Kidney capillary endothelial cell (primary cell): ENCODE measurements around the gene PLK4.
"Not testable (repeated sequence)": the region's sequence is repeated elsewhere in the genome, so short reads cannot be mapped to it uniquely, and the experiment has no call there.

Experiments
- DNase-seq: peaks from one replicate; pipeline ENCODE4 v3.0.0-alpha.2; 2018; ENCODE audit warnings: low spot score

PLK4 gene

GRCh38 chr4:127916512-127916911 is 35.8 kb downstream of the PLK4 start:
- no peak for DNase-seq

GRCh38 chr4:127917151-127917550 is 36.5 kb downstream of the PLK4 start:
- no peak for DNase-seq

DNA sequence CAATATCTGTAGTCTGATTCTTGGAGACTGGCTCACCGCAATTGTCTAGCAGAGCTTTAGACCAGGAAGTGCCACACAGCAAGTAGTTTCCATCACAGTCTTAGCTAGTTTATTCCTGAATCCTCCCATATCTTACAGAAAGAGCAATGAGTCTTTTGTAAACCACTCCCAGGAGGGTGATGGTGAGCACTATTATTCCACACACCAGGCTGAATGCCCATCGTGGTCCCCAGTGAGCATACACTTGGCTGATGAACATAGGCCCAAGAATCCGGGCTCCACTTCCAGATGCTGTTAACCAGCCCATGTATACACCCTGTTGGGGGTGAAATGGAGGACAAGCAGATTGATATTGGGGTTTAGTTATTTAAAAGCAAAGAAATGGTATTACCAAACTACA is 39.8 kb downstream of the PLK4 start:
- no peak for DNase-seq

DNA sequence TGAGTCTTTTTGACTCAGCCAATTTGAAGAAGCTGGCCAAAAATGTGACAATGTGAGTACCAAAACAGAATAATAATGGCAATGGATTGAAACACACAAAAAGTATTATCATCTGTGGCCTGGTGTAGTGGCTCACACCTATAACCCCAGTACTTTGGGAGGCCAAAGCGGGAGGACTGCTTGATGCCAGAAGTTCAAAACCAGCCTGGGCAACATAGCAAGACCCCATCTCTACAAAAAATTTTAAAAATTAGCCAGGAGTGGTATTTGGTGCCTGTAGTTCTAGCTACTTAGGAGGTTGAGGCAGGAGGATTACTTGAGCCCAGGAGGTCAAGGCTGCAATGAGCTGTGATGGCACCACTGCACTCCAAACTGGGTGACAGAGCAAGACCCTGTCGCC is 41.5 kb downstream of the PLK4 start:
- DNase-seq = no peak

DNA sequence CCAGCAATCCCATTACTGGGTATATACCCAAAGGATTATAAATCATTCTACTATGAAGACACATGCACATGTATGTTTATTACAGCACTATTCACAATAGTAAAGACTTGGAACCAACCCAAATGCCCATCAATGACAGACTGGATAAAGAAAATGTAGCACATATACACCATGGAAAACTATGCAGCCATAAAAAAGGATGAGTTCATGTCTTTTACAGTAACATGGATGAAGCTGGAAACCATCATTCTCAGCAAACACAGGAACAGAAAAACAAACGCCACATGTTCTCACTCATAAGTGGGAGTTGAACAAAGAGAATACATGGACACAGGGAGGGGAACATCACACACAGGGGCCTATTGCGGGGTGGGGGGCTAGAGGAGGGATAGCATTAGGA is 45.0 kb downstream of the PLK4 start:
- not testable (repeated sequence) for DNase-seq

DNA sequence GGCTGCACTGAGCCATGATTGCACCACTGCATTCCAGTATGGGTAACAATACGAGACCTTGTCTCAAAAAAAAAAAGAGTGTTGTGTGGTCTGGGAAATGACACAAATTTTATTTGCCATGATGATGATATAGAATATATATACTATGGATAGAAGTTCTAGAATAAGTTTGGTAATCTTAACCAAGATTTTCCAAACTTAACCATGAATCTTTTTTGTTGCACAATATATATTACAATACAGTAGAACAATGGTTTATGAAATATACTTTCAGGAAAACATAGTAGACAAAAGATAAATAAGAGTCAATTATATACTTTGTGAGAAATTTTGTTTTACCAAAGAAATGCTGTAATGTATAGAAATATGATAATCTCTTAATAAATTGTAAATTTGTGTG is 49.5 kb downstream of the PLK4 start:
- DNase-seq = no peak

DNA sequence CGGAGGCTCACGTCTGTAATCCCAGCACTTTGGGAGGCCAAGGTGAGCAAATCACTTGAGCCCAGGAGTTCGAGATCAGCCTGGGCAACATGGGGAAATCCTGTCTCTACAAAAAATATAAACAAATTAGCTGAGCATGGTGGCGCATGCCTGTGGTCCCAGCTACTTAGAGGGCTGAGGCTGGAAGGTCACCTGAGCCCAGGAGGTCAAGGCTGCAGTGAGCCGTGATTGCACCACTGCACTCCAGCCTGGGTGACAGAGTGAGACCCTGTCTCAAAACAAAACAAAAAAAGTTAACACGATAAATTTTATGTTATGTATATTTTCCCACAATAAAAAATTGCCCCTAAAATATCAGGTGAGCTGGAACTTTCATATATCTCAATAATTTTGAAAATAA is 51.1 kb downstream of the PLK4 start:
- DNase-seq = not testable (repeated sequence)

DNA sequence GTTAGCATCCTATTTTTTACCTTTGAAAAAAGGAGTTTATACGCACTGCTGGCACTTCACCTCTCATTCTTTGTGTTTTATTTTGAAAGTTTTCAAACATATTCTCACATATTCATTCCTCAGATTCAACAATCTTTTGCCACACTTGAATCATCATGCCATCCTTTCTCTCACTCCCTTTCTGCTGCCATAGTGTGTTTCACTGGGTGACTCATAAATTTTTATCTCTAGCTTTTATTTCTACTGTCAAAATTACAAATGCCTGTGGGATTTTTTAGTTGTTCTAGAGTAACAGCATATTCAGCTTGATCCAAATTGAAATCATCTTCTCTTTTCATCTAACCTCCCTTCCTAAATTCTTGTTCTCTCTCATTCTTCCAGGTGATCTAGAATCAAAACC is 56.3 kb downstream of the PLK4 start:
- DNase-seq = no peak
